RWPE2 (cell line): ENCODE data around the gene MYO1E.

Experiments
- ATAC-seq: fragments of 200-7000 bp; cut with Tn5 transposase; 3 replicates; pipeline ENCODE4 v1.9.1; 2021; ENCODE audit warnings: low read depth
- DNase-seq: peaks from one replicate; pipeline ENCODE4 v3.0.0-alpha.2; 2020; ENCODE audit warnings: low spot score
- H3K27ac ChIP-seq: fragments of 450-650 bp; 2 replicates; pipeline ENCODE4 v1.5.1; 2017; ENCODE audit warnings: mild to moderate bottlenecking; ENCODE audit not compliant: poor library complexity, severe bottlenecking
- H3K27me3 ChIP-seq: fragments of 250-450 bp; sonication (Bioruptor Pico); 2 replicates; pipeline ENCODE4 v1.5.1; 2021; ENCODE audit warnings: mild to moderate bottlenecking, moderate library complexity; ENCODE audit not compliant: insufficient read depth, poor library complexity, severe bottlenecking
- H3K36me3 ChIP-seq: fragments of 250-450 bp; sonication (Bioruptor Pico); 2 replicates; pipeline ENCODE4 v1.5.1; 2020; ENCODE audit warnings: low read depth, mild to moderate bottlenecking, moderate library complexity
- H3K4me1 ChIP-seq: fragments of 250-450 bp; sonication (Bioruptor Pico); 2 replicates; pipeline ENCODE4 v1.5.1; 2021; ENCODE audit warnings: mild to moderate bottlenecking, moderate library complexity; ENCODE audit not compliant: insufficient read depth, poor library complexity, severe bottlenecking
- H3K4me3 ChIP-seq: fragments of 250-450 bp; sonication (Bioruptor Pico); 2 replicates; pipeline ENCODE4 v1.5.1; 2021; ENCODE audit warnings: mild to moderate bottlenecking, moderate library complexity; ENCODE audit not compliant: severe bottlenecking
- H3K9me3 ChIP-seq: fragments of 250-450 bp; sonication (Bioruptor Pico); 2 replicates; pipeline ENCODE4 v1.5.1; 2021; ENCODE audit warnings: mild to moderate bottlenecking, moderate library complexity; ENCODE audit not compliant: severe bottlenecking
- CTCF ChIP-seq: fragments of 450-650 bp; IDR thresholded peaks from one replicate; pipeline ENCODE4 v1.5.1; 2017; ENCODE audit warnings: mild to moderate bottlenecking, moderate library complexity; ENCODE audit not compliant: poor library complexity, severe bottlenecking

MYO1E gene

GRCh38 chr15:59352189-59352588 lies 20.5 kb downstream of the MYO1E start:
- Histone ChIP-seq H3K4me3 (no peak overlapping the region), H3K27me3 (no peaks in the 10 kb centered on the region), H3K9me3 (no peaks in the 10 kb centered on the region), H3K36me3 (peaks cover 24% of the 10 kb centered on the region; the same call in 1 of the 2 replicates), H3K4me1 (peaks cover 35% of the 10 kb centered on the region), H3K27ac (peak overlapping the region; percentile 91)
- ATAC-seq (no peak), DNase-seq (no peak)
- TF ChIP-seq CTCF: no peak

DNA sequence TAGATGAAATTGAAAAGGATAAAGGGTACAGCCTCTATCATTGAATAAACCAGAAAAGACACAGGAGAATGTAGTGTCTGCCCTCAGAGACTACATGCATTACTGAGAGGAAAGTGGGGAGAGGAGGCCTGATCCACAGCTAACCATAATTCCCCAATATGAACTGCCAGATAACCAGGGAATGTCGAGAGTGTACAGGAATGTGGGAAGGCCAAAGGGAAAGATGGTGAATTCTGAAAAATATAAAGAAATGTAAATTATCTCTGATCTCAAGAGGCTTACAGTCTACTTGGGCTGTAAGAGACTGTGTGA lies 22.3 kb downstream of the MYO1E start:
- Histone ChIP-seq H3K27me3 (no peaks in the 10 kb centered on the region), H3K9me3 (no peaks in the 10 kb centered on the region), H3K36me3 (peaks cover 24% of the 10 kb centered on the region; the same call in 1 of the 2 replicates), H3K27ac (peak overlapping the region; percentile 91), H3K4me3 (no peak overlapping the region), H3K4me1 (peaks cover 35% of the 10 kb centered on the region)
- ATAC-seq (peak; percentile 37), DNase-seq (no peak)
- TF ChIP-seq CTCF: no peak

- Histone ChIP-seq H3K4me1 (peaks cover 29% of the 10 kb centered on the region), H3K27ac (peak overlapping the region; percentile 91)
- ATAC-seq: peak; percentile 100
These were observed 22.8 kb downstream of the MYO1E start for GRCh38 chr15:59349680-59350420.

DNA sequence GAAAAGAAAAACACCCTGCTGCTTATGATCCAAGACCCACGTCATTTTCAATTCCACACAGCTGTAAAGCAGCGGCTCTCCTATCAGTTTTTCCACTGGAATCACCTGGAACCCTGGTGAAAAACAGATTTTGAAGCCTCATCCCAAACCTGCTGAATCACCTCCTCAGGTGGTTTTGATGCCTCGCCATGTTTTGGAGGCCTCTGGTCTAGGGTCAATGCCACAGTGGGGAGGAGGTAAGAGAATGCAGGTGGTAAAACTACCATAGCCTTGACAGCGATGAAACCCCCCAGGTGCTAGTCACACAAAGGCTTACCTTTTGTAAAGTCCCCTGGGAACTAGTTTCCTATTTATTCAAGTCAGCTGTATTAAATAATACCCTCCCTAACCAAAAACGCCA lies 24.8 kb downstream of the MYO1E start:
- H3K36me3 ChIP-seq: peaks cover 24% of the 10 kb centered on the region; the same call in 1 of the 2 replicates
- H3K4me3 ChIP-seq: no peak overlapping the region
- no peak for TF ChIP-seq CTCF
- H3K9me3 ChIP-seq: no peaks in the 10 kb centered on the region
- DNase-seq: no peak
- H3K27ac ChIP-seq: no peak overlapping the region
- no peak for ATAC-seq
- no peaks in the 10 kb centered on the region for H3K27me3 ChIP-seq
- peaks cover 28% of the 10 kb centered on the region for H3K4me1 ChIP-seq

More at GRCh38 chr15:59349680-59350420, 22.8 kb downstream of the MYO1E start:
- no peaks in the 10 kb centered on the region for H3K27me3 ChIP-seq
- DNase-seq: peak; percentile 93
- no peak overlapping the region for H3K4me3 ChIP-seq
- H3K36me3 ChIP-seq: peaks cover 24% of the 10 kb centered on the region; the same call in 1 of the 2 replicates
- no peaks in the 10 kb centered on the region for H3K9me3 ChIP-seq
- no peak for TF ChIP-seq CTCF

GRCh38 chr15:59346951-59347350 lies 25.7 kb downstream of the MYO1E start:
- Histone ChIP-seq H3K4me1 (peaks cover 28% of the 10 kb centered on the region), H3K36me3 (peaks cover 24% of the 10 kb centered on the region; the same call in 1 of the 2 replicates), H3K27me3 (no peaks in the 10 kb centered on the region), H3K4me3 (no peak overlapping the region), H3K9me3 (no peaks in the 10 kb centered on the region), H3K27ac (no peak overlapping the region)
- DNase-seq: no peak
- TF ChIP-seq CTCF: no peak
- ATAC-seq: no peak
